Adrenal gland (tissue), 12 donors: Measurements from ENCODE around the gene ANKRD1. TPM values are rescaled to one million over a fixed set of nuclear protein-coding genes. Genes with fewer than 3 reads are reported as not detected.

ENCODE experiments used
- DNase-seq, 7 donors: peaks; one replicate each; pipeline ENCODE4 v3.0.0-alpha.2; 2019 to 2020
- H3K27ac ChIP-seq, 5 donors: fragments of 200-600 bp; sonication (generic) in 4 of 5; 1 replicate in 3 of 5; 2 replicates in 2 of 5; pipeline versions ENCODE4 v1.5.1 to v1.8.0; 2016 to 2020; ENCODE audit warnings: mild to moderate bottlenecking in 1 of 5
- H3K27me3 ChIP-seq: fragments of 200-600 bp; 2 replicates; pipeline ENCODE4 v1.8.0; 2021
- H3K36me3 ChIP-seq, 2 donors: fragments of 200-600 bp; replicated peaks in 1 of 2; 1 replicate in 1 of 2; 2 replicates in 1 of 2; pipeline versions ENCODE4 v1.5.1 to v1.8.0; 2018 to 2022
- H3K4me1 ChIP-seq, 2 donors: fragments of 200-600 bp; replicated peaks in 1 of 2; 1 replicate in 1 of 2; 2 replicates in 1 of 2; pipeline versions ENCODE4 v1.5.1 to v1.8.0; 2018 to 2021
- H3K4me3 ChIP-seq, 4 donors: fragments of 200-600 bp; sonication (generic) in 3 of 4; one replicate each; pipeline ENCODE4 v1.5.1; 2016 to 2018
- H3K9me3 ChIP-seq, 3 donors: fragments of 200-600 bp; sonication (generic) in 1 of 3; replicated peaks in 1 of 3; 1 replicate in 2 of 3; 2 replicates in 1 of 3; pipeline versions ENCODE4 v1.5.1 to v1.8.0; 2016 to 2021
- POLR2A ChIP-seq, 2 donors: fragments of 450-650 bp; IDR thresholded peaks; one replicate each; pipeline ENCODE4 v1.6.1; 2017; ENCODE audit warnings: antibody characterized with exemption in 2 of 2, mild to moderate bottlenecking in 2 of 2, moderate library complexity in 1 of 2
- WGBS, 4 donors: extraction: QIAGEN DNeasy Blood & Tissue Kit in 2 of 4; methylation state at CpG; one replicate each; pipeline versions ENCODE4 v1.1.5 to v1.1.7; 2013 to 2017; 5-methylcytosine and 5-hydroxymethylcytosine counted together
- intact Hi-C, 2 donors: fragments of 100-400 bp; cut with DNase I; formaldehyde crosslinking; loops; one replicate each; pipeline versions ENCODE4 v1.14.1 to v1.15.0; 2022 to 2023
- polyA plus RNA-seq, 3 donors: library from polyadenylated mRNA; stranded (reverse); fragments of 200-250 nt in 2 of 3; fragments of 350-450 nt in 1 of 3; fragmentation: Illumina TruSeq in 1 of 3; extraction: RNeasy Lipid Tissue Mini Kit (QIAGEN cat#74804) in 1 of 3; gene quantifications; one replicate each; pipeline ENCODE4 v1.2.3, GENCODE V29; 2013 to 2014
- total RNA-seq, 9 donors: library from RNA; depleted of rRNA in 4 of 9; stranded (reverse); fragments of >200 nt in 4 of 9; fragments of 120-200 nt in 1 of 9; fragmentation: NEBNext Ultra II Directional in 1 of 9; extraction: Animal tissue kit (Norgen Biotek cat#: 25700) in 1 of 9; gene quantifications; one replicate each; pipeline versions ENCODE4 v1.1.0 to v1.2.4, GENCODE V29; 2013 to 2023
- TF ChIP-seq, protein P1 (sequence below), 6 experiments: fragments of 450-650 bp in 4 of 6; fragments of 200-600 bp in 2 of 6; sonication (generic) in 1 of 6; IDR thresholded peaks; 1 replicate in 5 of 6; 2 replicates in 1 of 6; pipeline versions ENCODE4 v1.5.1 to v1.8.0; 2016 to 2021; ENCODE audit warnings: antibody characterized with exemption in 6 of 6, mild to moderate bottlenecking in 2 of 6, moderate library complexity in 1 of 6
- donor health status: healthy with polysubstance abuse.
- donor health status: Bipolar disorder and iron deficiency.
- donor health status: DM: yes; HTN: yes; CAD: no.
- donor health status: DM: no; HTN: no; CAD: no.
- donor health status: DM: no; HTN: no; CAD: no.
- donor health status: DM: yes; HTN: yes; CAD: no.

ANKRD1 gene
- total and polyA plus RNA-seq, 12 donors: 0.15 to 2.3 (median 0.28) TPM; not detected in 3

DNA sequence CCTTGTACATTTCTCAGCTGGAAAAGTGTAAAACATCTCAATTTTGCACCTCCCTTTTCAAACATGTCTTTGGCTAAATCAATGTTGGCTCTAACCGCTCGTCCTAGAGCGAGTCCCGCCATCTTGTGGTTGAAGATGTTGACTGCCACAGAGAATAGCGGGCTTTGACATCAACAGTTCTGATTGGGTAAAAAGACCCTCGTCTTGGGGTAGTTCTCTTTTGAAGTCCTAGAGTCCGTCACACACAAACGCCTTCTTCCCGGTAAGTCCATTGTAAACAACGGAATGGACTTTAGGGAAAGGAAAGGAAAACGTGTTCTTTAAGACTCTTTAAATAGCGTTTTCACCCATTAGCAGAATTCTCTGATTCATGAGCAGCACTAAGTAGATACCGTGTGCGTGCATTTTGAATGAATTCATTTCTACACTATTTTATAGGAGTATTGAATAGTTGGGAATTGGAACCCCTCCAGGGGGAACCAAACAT is 49.6 kb downstream of the ANKRD1 start:
- intact Hi-C loops: no loop called here
- DNase-seq: peak; percentile 22 to 65 (median 34)
- no peaks in the 10 kb centered on the region for H3K9me3 ChIP-seq
- peaks cover 6 to 14% of the 10 kb centered on the region in 2 donors for H3K4me1 ChIP-seq
- H3K4me3 ChIP-seq: peak overlapping the region in 2 of 4 donors; percentile 19 to 99
- TF ChIP-seq, protein P1, sequence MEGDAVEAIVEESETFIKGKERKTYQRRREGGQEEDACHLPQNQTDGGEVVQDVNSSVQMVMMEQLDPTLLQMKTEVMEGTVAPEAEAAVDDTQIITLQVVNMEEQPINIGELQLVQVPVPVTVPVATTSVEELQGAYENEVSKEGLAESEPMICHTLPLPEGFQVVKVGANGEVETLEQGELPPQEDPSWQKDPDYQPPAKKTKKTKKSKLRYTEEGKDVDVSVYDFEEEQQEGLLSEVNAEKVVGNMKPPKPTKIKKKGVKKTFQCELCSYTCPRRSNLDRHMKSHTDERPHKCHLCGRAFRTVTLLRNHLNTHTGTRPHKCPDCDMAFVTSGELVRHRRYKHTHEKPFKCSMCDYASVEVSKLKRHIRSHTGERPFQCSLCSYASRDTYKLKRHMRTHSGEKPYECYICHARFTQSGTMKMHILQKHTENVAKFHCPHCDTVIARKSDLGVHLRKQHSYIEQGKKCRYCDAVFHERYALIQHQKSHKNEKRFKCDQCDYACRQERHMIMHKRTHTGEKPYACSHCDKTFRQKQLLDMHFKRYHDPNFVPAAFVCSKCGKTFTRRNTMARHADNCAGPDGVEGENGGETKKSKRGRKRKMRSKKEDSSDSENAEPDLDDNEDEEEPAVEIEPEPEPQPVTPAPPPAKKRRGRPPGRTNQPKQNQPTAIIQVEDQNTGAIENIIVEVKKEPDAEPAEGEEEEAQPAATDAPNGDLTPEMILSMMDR (IDR thresholded peaks at IDR 0.05): peak in 4 of 6 experiments; percentile 19 to 47 (median 44)
- no peak for TF ChIP-seq POLR2A (IDR thresholded peaks at IDR 0.05)
- peak overlapping the region in 2 of 5 donors; percentile 72 to 84 for H3K27ac ChIP-seq
- WGBS, 4 donors: 0 to 3% (median 1%) methylated on average over 14 of the region's 14 CpGs
- H3K36me3 ChIP-seq: no peaks in the 10 kb centered on the region
- no peaks in the 10 kb centered on the region for H3K27me3 ChIP-seq

- DNase-seq: no peak
- peaks cover 15% of the 10 kb centered on the region for H3K27me3 ChIP-seq
- H3K27ac ChIP-seq: no peak overlapping the region
- no peak overlapping the region for H3K4me3 ChIP-seq
- no peak for TF ChIP-seq POLR2A (IDR thresholded peaks at IDR 0.05)
- TF ChIP-seq, protein P1 (IDR thresholded peaks at IDR 0.05): no peak
- H3K4me1 ChIP-seq: no peaks in the 10 kb centered on the region
- WGBS, 4 donors: 79 to 91% (median 83%) methylated on average over 4 of the region's 4 CpGs
- H3K36me3 ChIP-seq: no peaks in the 10 kb centered on the region
- no peaks in the 10 kb centered on the region for H3K9me3 ChIP-seq
- intact Hi-C loops: loop anchor here (10.0 kb wide), 2 partner anchors 121 to 1071 kb away; no protein-coding TSS in a partner anchor
These were observed 54.8 kb downstream of the ANKRD1 start for GRCh38 chr10:90866050-90866598.

GRCh38 chr10:90865401-90865800 is 55.5 kb downstream of the ANKRD1 start:
- no peak for DNase-seq
- no peak overlapping the region for H3K4me3 ChIP-seq
- H3K36me3 ChIP-seq: no peaks in the 10 kb centered on the region
- TF ChIP-seq, protein P1 (IDR thresholded peaks at IDR 0.05): peak in 1 of 6 experiments; percentile 13
- no peak for TF ChIP-seq POLR2A (IDR thresholded peaks at IDR 0.05)
- no peak overlapping the region for H3K27ac ChIP-seq
- 23 to 31% (median 24%) methylated on average over 3 of the region's 3 CpGs for WGBS, 4 donors
- no peaks in the 10 kb centered on the region for H3K9me3 ChIP-seq
- intact Hi-C loops: loop anchor here (10.0 kb wide), 2 partner anchors 121 to 1071 kb away; no protein-coding TSS in a partner anchor
- H3K4me1 ChIP-seq: no peaks in the 10 kb centered on the region
- H3K27me3 ChIP-seq: peaks cover 15% of the 10 kb centered on the region

GRCh38 chr10:90862908-90863514 is 57.9 kb downstream of the ANKRD1 start:
- Histone ChIP-seq H3K4me3 (no peak overlapping the region), H3K4me1 (peaks cover 0 to 5% of the 10 kb centered on the region in 2 donors), H3K36me3 (no peaks in the 10 kb centered on the region), H3K27me3 (peaks cover 15% of the 10 kb centered on the region), H3K27ac (no peak overlapping the region), H3K9me3 (no peaks in the 10 kb centered on the region)
- peak in 1 of 7 donors; percentile 5 for DNase-seq
- TF ChIP-seq, protein P1 (IDR thresholded peaks at IDR 0.05): peak; percentile 53 to 77 (median 66)
- no peak for TF ChIP-seq POLR2A (IDR thresholded peaks at IDR 0.05)
- intact Hi-C loops: loop anchor here (2.0 to 10.0 kb wide), 3 partner anchors 112 to 1068 kb away; no protein-coding TSS in a partner anchor
- 26 to 38% (median 30%) methylated on average over 2 of the region's 2 CpGs for WGBS, 4 donors
